GM19035 (cell line): ENCODE results near the gene DIP2C.
A peak's percentile ranks its signal among the peaks of the same experiment; 100 is the strongest.

ENCODE experiments used
- ATAC-seq: cut with Tn5 transposase; IDR thresholded peaks from one replicate; pipeline ENCODE4 v1.9.1; 2021; ENCODE audit not compliant: unreplicated experiment

The DIP2C gene

DNA sequence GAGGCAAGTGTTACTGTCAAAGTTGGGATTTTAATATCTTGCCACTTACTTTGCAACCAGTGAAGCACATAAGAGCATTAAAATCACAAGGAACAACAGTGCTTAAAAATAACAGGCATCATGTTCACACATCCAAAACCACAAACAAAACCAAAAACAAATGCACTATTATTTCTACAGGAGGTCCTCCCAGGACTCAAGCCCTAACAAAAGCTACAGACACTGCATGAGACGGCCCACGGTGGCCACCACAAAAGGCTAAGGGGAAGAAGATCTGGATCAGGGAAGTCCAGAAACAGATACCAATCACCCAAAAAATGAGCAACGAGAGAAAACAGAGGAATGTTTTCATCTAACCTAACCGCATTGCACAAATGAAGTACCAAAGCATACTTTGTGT, 395.8 kb downstream of the DIP2C start:
- ATAC-seq: no peak

GRCh38 chr10:290026-290725, 399.3 kb downstream of the DIP2C start:
- no peak for ATAC-seq

- no peak for ATAC-seq
Measured at GRCh38 chr10:289581-289980, 399.9 kb downstream of the DIP2C start.

- ATAC-seq: no peak
Measured at GRCh38 chr10:288316-289200, 400.9 kb downstream of the DIP2C start.

GRCh38 chr10:287814-288213, 401.7 kb downstream of the DIP2C start:
- no peak for ATAC-seq

- ATAC-seq: no peak
Measured at GRCh38 chr10:287026-287709, 402.3 kb downstream of the DIP2C start.

GRCh38 chr10:285216-285615, 404.3 kb downstream of the DIP2C start:
- no peak for ATAC-seq

DNA sequence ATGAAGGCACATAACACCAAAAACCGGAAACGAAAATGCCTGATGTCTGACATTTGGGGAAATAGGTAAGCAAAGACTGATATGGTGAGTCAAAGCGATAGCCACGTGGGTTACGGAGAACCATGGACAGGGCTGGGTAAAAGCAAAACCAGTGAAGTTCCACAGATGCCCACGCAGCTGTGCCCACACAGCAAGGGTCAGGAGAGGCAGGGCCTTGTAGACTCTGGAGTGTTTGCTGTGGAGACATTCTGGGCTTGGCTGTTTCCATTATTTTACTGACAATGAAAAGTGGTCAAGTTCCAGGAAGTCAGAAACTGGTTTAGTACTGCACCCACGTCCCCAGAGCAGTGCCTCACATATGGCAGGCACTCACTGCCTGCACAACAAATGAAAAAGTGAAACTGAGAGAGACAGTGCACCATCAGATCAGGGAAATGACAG, 405.5 kb downstream of the DIP2C start:
- peak; percentile 91 for ATAC-seq

DNA sequence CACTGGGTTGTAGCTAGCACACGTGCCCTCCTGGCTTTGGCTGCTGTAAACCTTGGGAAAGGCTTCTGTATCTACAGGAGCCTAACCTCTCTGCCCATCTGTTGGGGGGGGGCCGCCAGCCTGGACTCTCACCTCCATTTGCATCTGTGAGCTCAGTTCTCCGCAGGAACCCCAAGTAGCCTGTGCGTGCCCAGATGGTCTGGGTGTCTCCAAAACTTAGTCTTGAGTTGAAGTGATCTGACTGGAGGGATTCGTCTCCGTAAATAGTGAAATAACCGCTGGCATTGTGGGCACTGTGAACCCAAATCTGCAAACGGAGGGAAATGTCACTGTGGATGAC, 406.4 kb downstream of the DIP2C start:
- ATAC-seq: no peak

DNA sequence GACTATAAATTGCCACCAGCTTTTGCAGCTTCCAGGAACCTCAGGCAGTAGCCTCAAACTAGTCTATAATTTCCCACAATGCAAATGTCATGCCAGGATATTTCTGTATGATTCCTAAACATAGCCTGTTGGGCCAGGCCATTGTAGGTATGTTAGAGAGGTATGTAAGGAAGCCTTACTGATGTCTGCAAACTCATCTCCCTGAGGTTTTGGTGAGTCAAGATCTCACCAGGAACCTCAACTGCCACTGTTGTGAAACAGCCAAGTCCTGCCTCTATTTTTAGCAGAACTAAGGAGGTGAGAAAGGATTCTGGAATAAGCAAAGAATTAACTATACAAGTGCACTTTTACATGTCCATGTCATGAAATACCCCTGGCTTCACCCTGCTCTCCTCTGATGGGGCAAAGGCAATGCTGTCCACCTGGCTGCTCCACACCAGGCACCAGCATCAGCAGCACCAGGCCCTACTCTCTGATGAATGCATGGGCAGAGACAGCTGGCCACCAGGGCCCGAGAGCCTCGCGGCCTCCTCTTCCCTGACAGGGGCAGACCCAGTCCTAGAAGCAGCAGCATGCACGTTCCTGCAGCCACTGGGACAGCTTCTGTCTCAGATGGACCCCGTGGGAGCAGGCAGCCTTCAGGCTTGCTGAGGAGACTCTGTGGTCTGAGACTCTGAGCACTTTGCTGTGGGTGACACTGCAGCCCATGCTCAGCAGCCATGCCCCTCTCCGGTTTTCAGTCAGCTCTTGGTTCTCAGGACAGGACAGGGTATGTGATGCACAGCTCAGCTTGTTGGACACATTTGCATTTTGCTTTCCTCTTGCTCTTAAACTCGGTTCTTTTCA, 407.0 kb downstream of the DIP2C start:
- ATAC-seq: no peak

GRCh38 chr10:279655-280054, 409.8 kb downstream of the DIP2C start:
- no peak for ATAC-seq

DNA sequence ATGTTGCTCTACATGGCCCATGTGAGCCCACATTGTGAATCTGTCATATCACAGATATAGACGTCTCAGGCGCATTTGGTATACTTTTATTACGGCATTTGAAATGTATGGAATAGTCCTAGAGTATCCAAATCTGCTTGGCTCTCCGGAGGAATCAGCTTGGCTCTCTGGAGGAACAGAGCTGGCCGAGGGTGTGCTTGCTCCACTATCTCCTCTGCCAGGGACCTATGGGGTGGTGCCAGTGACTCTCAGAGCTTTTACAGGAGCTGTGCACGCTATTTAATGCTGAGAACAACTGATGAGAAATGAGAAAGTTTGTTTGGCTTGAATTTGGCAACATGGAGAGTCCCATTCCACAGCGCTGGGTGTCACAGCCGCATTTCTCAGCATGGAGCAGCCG, 410.2 kb downstream of the DIP2C start:
- ATAC-seq: no peak

GRCh38 chr10:278707-279106, 410.8 kb downstream of the DIP2C start:
- ATAC-seq: no peak

GRCh38 chr10:277963-278362, 411.5 kb downstream of the DIP2C start:
- no peak for ATAC-seq

- no peak for ATAC-seq
Measured at GRCh38 chr10:275680-276079, 413.8 kb downstream of the DIP2C start.

GRCh38 chr10:274866-275265, 414.6 kb downstream of the DIP2C start:
- no peak for ATAC-seq

GRCh38 chr10:273088-273487, 416.4 kb downstream of the DIP2C start:
- no peak for ATAC-seq

DNA sequence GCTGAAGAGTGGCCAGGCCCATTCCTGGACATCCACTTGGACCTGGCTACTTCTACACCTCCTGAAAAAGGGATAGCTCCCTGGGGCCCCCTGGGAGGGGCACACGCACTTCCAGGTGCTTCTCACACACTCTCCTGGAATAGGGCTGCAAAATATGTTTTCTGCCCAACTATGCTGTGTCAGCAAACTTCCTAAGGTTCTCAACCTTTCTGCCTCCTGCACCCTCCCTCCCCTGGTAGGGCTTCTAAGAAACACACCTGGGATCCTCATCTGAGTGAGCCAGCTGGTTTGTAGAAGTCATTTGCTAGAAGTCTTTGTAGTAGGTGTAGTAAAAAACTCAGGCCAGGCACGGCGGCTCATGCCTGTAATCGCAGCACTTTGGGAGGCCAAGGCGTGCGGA, 417.7 kb downstream of the DIP2C start:
- ATAC-seq: no peak

- ATAC-seq: no peak
Measured at GRCh38 chr10:271201-271600, 418.3 kb downstream of the DIP2C start.

GRCh38 chr10:269440-270074, 419.9 kb downstream of the DIP2C start:
- ATAC-seq: no peak
